ENCODE results near the gene MLLT10. TPM values are rescaled to one million over a fixed set of nuclear protein-coding genes. Genes with fewer than 3 reads are reported as not detected.

Gene MLLT10
- total and polyA plus RNA-seq, 2 donors (not counting 3 experiments of a cell fraction or from before 2014, with no cell fraction given), result 35.4 to 54.0 TPM

- no peak for FAIRE-seq
- POLR2A ChIA-PET, result no interaction called here
- H3K9ac ChIP-seq (replicated peaks; ENCODE audit: extremely low read depth, insufficient read depth, low read length), result no peak overlapping the region
- no peak overlapping the region for H3K4me3 ChIP-seq (replicated peaks in 1 of 3; ENCODE audit: insufficient read depth in 1 of 3, low read depth in 1 of 3, low read length in 3 of 3)
- peaks cover 13% of the 10 kb centered on the region for H3K79me2 ChIP-seq (ENCODE audit: control insufficient read depth, insufficient read depth, low read length)
- H3K4me1 ChIP-seq (ENCODE audit: control insufficient read depth, extremely low read depth, insufficient read depth, low read length), result no peaks in the 10 kb centered on the region
- TF ChIP-seq POLR2AphosphoS5 (IDR thresholded peaks at IDR 0.05; ENCODE audit: insufficient read depth, low read depth, low read length) (no peak), POLR2A (IDR thresholded peaks at IDR 0.05; ENCODE audit: low read depth, low read length) (no peak), CTCF (IDR thresholded peaks at IDR 0.05; ENCODE audit: extremely low read depth in 1 of 2, insufficient read depth in 1 of 2, low read depth in 1 of 2, low read length in 2 of 2) (no peak), GATA2 (IDR thresholded peaks at IDR 0.05; ENCODE audit: insufficient read depth, insufficient read length, low read depth, low read length) (no peak), JUN (IDR thresholded peaks at IDR 0.05; ENCODE audit: borderline replicate concordance, insufficient read depth, insufficient read length, low read depth) (no peak), MAX (IDR thresholded peaks at IDR 0.05; ENCODE audit: insufficient read depth, insufficient read length) (no peak), MYC (IDR thresholded peaks at IDR 0.05; ENCODE audit: low read depth, low read length) (no peak), EZH2 (IDR thresholded peaks at IDR 0.05; ENCODE audit: borderline replicate concordance, low read depth, low read length, severe bottlenecking) (no peak)
- BruUV-seq (replicated peaks), result no TSS peak
- H4K20me1 ChIP-seq (replicated peaks; ENCODE audit: control insufficient read depth, extremely low read depth, insufficient read depth, low read length), result peaks cover 3% of the 10 kb centered on the region
- CTCF ChIA-PET, result interaction anchor here (0.9 to 1.1 kb wide), 2 partner anchors 12 to 55 kb away, joined by 3 to 6 read pairs; no protein-coding TSS in a partner anchor
- H2AFZ ChIP-seq (ENCODE audit: low read depth, low read length), result no peak overlapping the region
- H3K9me1 ChIP-seq (replicated peaks; ENCODE audit: control insufficient read depth, extremely low read depth, insufficient read depth, low read length), result peaks cover 5% of the 10 kb centered on the region
- H3K9me3 ChIP-seq (replicated peaks; ENCODE audit: control insufficient read depth, insufficient read depth, low read length), result no peaks in the 10 kb centered on the region
- no peak for DNase-seq (ENCODE audit: low read depth, low spot score)
- intact Hi-C loops (cut with micrococcal nuclease) (loop anchor here (5.0 kb wide), 2 partner anchors 55 to 180 kb away; no protein-coding TSS in a partner anchor), dilution Hi-C loops (cut with MboI; ENCODE audit: extremely low pct_ligation_motif_present, low sequenced_read_pairs) (no loop called here)
- no peak overlapping the region for H3K4me2 ChIP-seq (ENCODE audit: insufficient read depth, low read length)
- H3K27ac ChIP-seq (ENCODE audit: insufficient read depth, low read depth, low read length), result no peak overlapping the region
- peaks cover 0 to 5% of the 10 kb centered on the region in 2 experiments for H3K36me3 ChIP-seq (ENCODE audit: control insufficient read depth in 2 of 2, extremely low read depth in 1 of 2, insufficient read depth in 2 of 2, low read length in 2 of 2)
- H3K27me3 ChIP-seq (ENCODE audit: control insufficient read depth in 2 of 2, insufficient read depth in 2 of 2, low read length in 2 of 2), result no peaks in the 10 kb centered on the region
Observed at GRCh38 chr10:21677551-21677950, 143.5 kb downstream of the MLLT10 start.

All from endothelial cell of umbilical vein (primary cell).